GM23338 (cell line): ENCODE measurements around the gene NTN3. TPM values are rescaled to one million over a fixed set of nuclear protein-coding genes. Genes with fewer than 3 reads are reported as not detected.

Source experiments
- ATAC-seq: fragments of 200-7000 bp; cut with Tn5 transposase; 3 replicates; pipeline ENCODE4 v1.9.1; 2020
- DNase-seq: peaks from one replicate; pipeline ENCODE4 v3.0.0-alpha.2; 2015; ENCODE audit warnings: low spot score
- H2AFZ ChIP-seq: fragments of 200-600 bp; sonication (generic); 2 replicates; pipeline ENCODE4 v1.8.0; 2016; ENCODE audit warnings: antibody characterized with exemption, mild to moderate bottlenecking, moderate library complexity
- H3F3A ChIP-seq: fragments of 200-600 bp; sonication (generic); replicated peaks from 2 replicates; pipeline ENCODE4 v1.8.0; 2017; ENCODE audit warnings: antibody characterized with exemption, mixed run types, low read depth
- H3K27ac ChIP-seq: fragments of 200-600 bp; sonication (generic); 2 replicates; pipeline ENCODE4 v1.6.1; 2016; ENCODE audit warnings: low read depth
- H3K27me3 ChIP-seq: fragments of 200-600 bp; sonication (generic); 2 replicates; pipeline ENCODE4 v1.8.0; 2016; ENCODE audit warnings: mild to moderate bottlenecking, mixed run types, moderate library complexity; ENCODE audit not compliant: insufficient read depth
- H3K36me3 ChIP-seq: fragments of 200-600 bp; sonication (generic); 2 replicates; pipeline ENCODE4 v1.8.0; 2016; ENCODE audit warnings: mild to moderate bottlenecking; ENCODE audit not compliant: insufficient read depth
- H3K4me1 ChIP-seq: fragments of 200-600 bp; sonication (generic); 2 replicates; pipeline ENCODE4 v1.8.0; 2016; ENCODE audit warnings: mild to moderate bottlenecking, moderate library complexity; ENCODE audit not compliant: insufficient read depth
- H3K4me2 ChIP-seq: fragments of 200-600 bp; sonication (generic); 2 replicates; pipeline ENCODE4 v1.7.1; 2017; ENCODE audit warnings: mixed run types
- H3K4me3 ChIP-seq: fragments of 200-600 bp; sonication (generic); 2 replicates; pipeline ENCODE4 v1.6.1; 2016; ENCODE audit warnings: mixed run types
- H3K79me2 ChIP-seq: fragments of 200-600 bp; sonication (generic); replicated peaks from 2 replicates; pipeline ENCODE4 v1.8.0; 2017; ENCODE audit warnings: mild to moderate bottlenecking; ENCODE audit not compliant: insufficient read depth
- H3K9me2 ChIP-seq: fragments of 200-600 bp; sonication (generic); 2 replicates; pipeline ENCODE4 v1.8.0; 2017; ENCODE audit not compliant: insufficient read depth
- H4K20me1 ChIP-seq: fragments of 200-600 bp; sonication (generic); replicated peaks from 2 replicates; pipeline ENCODE4 v1.8.0; 2017; ENCODE audit warnings: mild to moderate bottlenecking; ENCODE audit not compliant: insufficient read depth
- H3K27ac Mint-ChIP-seq: 2 replicates; pipeline ENCODE4 v1.8.0; 2020; ENCODE audit warnings: inconsistent platforms, mild to moderate bottlenecking, moderate library complexity, mixed read lengths
- H3K27me3 Mint-ChIP-seq: 3 replicates; pipeline ENCODE4 v1.8.0; 2022; ENCODE audit warnings: low read depth, mild to moderate bottlenecking, moderate library complexity, mixed read lengths, inconsistent platforms; ENCODE audit not compliant: insufficient read depth, poor library complexity
- H3K36me3 Mint-ChIP-seq: 3 replicates; pipeline ENCODE4 v1.8.0; 2021; ENCODE audit warnings: low read depth, mild to moderate bottlenecking, inconsistent platforms, moderate library complexity, mixed read lengths
- H3K4me1 Mint-ChIP-seq: 3 replicates; pipeline ENCODE4 v1.8.0; 2020; ENCODE audit warnings: mild to moderate bottlenecking, inconsistent platforms, mixed read lengths
- H3K4me3 Mint-ChIP-seq: 3 replicates; pipeline ENCODE4 v1.8.0; 2021; ENCODE audit warnings: moderate library complexity, mild to moderate bottlenecking, inconsistent platforms, mixed read lengths
- H3K9me3 Mint-ChIP-seq: 3 replicates; pipeline ENCODE4 v1.8.0; 2020; ENCODE audit warnings: moderate library complexity, mild to moderate bottlenecking, inconsistent platforms, mixed read lengths
- CREB1 ChIP-seq: fragments of 250-450 bp; sonication (Bioruptor Pico); IDR thresholded peaks from 2 replicates; pipeline ENCODE4 v1.5.0; 2020; ENCODE audit warnings: low read depth, mild to moderate bottlenecking, moderate library complexity
- CTCF ChIP-seq, 2 experiments: fragments of 200-600 bp in 1 of 2; sonication (generic) in 1 of 2; conservative IDR thresholded peaks; 2 replicates each; pipeline versions ENCODE4 v1.5.1 to v1.6.1; 2016 to 2017; ENCODE audit warnings: antibody characterized with exemption in 2 of 2, low read depth in 2 of 2, mild to moderate bottlenecking in 2 of 2, moderate library complexity in 1 of 2
- ETS1 ChIP-seq: IDR thresholded peaks from 2 replicates; pipeline ENCODE4 v1.6.1; 2016; ENCODE audit warnings: antibody characterized with exemption
- EZH2 ChIP-seq: fragments of 200-600 bp; sonication (generic); IDR thresholded peaks from one replicate; pipeline ENCODE4 v1.8.0; 2017; ENCODE audit warnings: antibody characterized with exemption, mild to moderate bottlenecking, low read depth; ENCODE audit not compliant: unreplicated experiment
- EZH2phosphoT487 ChIP-seq: fragments of 200-600 bp; sonication (generic); IDR thresholded peaks from one replicate; pipeline ENCODE4 v1.8.1; 2018; ENCODE audit warnings: antibody characterized with exemption; ENCODE audit not compliant: unreplicated experiment
- JUNB ChIP-seq: IDR thresholded peaks from one replicate; pipeline ENCODE4 v1.6.1; 2016; ENCODE audit warnings: antibody characterized with exemption; ENCODE audit not compliant: unreplicated experiment
- NANOG ChIP-seq: IDR thresholded peaks from 2 replicates; pipeline ENCODE4 v1.6.1; 2016; ENCODE audit warnings: antibody characterized with exemption, borderline replicate concordance
- POLR2AphosphoS5 ChIP-seq: IDR thresholded peaks from 2 replicates; pipeline ENCODE4 v1.6.1; 2016; ENCODE audit warnings: antibody characterized with exemption, low read depth
- REST ChIP-seq: IDR thresholded peaks from one replicate; pipeline ENCODE4 v1.6.1; 2018; ENCODE audit warnings: antibody characterized with exemption; ENCODE audit not compliant: unreplicated experiment
- STAT1 ChIP-seq: IDR thresholded peaks from one replicate; pipeline ENCODE4 v1.6.1; 2016; ENCODE audit warnings: antibody characterized with exemption; ENCODE audit not compliant: unreplicated experiment
- ZNF114 ChIP-seq: fragments of 250-450 bp; sonication (Bioruptor Pico); IDR thresholded peaks from 2 replicates; pipeline ENCODE4 v1.5.0; 2020; ENCODE audit warnings: mild to moderate bottlenecking, moderate library complexity
- ZNF331 ChIP-seq: fragments of 250-450 bp; sonication (Bioruptor Pico); IDR thresholded peaks from 2 replicates; pipeline ENCODE4 v1.5.0; 2020; ENCODE audit warnings: low read depth, mild to moderate bottlenecking, moderate library complexity
- ZNF462 ChIP-seq: fragments of 250-450 bp; sonication (Bioruptor Pico); IDR thresholded peaks from 2 replicates; pipeline ENCODE4 v1.5.0; 2020; ENCODE audit warnings: mild to moderate bottlenecking, moderate library complexity
- polyA plus RNA-seq: library from polyadenylated mRNA; unstranded; fragments of >200 nt; fragmentation: Nextera tagmentation; extraction: Ambion mirVana; gene quantifications from 2 replicates; pipeline ENCODE4 v1.2.1, GENCODE V29; 2016
- total RNA-seq: library from RNA; depleted of rRNA; stranded (reverse); fragments of >200 nt; shearing (Covaris generic); gene quantifications from 2 replicates; pipeline ENCODE4 v1.2.3, GENCODE V29; 2014

The NTN3 gene
- total and polyA plus RNA-seq, 2 experiments from 2014 or later: 0.10 to 1.7 TPM

- peaks cover 55% of the 10 kb centered on the region for H3K79me2 ChIP-seq
- H3K27ac ChIP-seq: peak overlapping the region; percentile 55; the same call in 1 of the 2 replicates
- Mint-ChIP-seq H3K4me3 (peak overlapping the region; percentile 89), H3K27me3 (peaks cover 42% of the 10 kb centered on the region), H3K4me1 (peaks cover 52% of the 10 kb centered on the region), H3K27ac (no peak overlapping the region; the same call in 1 of the 2 replicates), H3K36me3 (peaks cover 18% of the 10 kb centered on the region), H3K9me3 (no peaks in the 10 kb centered on the region; the same call in 2 of the 3 replicates)
- H3K36me3 ChIP-seq: no peaks in the 10 kb centered on the region
- TF ChIP-seq REST (no peak), ZNF114 (CRISPR knock-in tag) (no peak), POLR2AphosphoS5 (no peak), CREB1 (no peak), ETS1 (no peak), STAT1 (no peak), EZH2 (no peak), NANOG (no peak), JUNB (no peak), ZNF462 (CRISPR knock-in tag) (no peak), CTCF (conservative IDR thresholded peaks at IDR 0.05; ENCODE audit: low read depth in 2 of 2) (no peak), ZNF331 (CRISPR knock-in tag) (no peak), EZH2phosphoT487 (no peak)
- no peak for DNase-seq
- H4K20me1 ChIP-seq: peaks cover 29% of the 10 kb centered on the region
- no peaks in the 10 kb centered on the region for H3K27me3 ChIP-seq
- no peak for ATAC-seq
- H3K4me1 ChIP-seq: peaks cover 17% of the 10 kb centered on the region; the same call in 1 of the 2 replicates
- 0 out of 2 replicates have a peak, but pooled peaks cover 30% of the 10 kb centered on the region for H3F3A ChIP-seq
- H3K4me2 ChIP-seq: no peak overlapping the region
- no peak overlapping the region for H2AFZ ChIP-seq
- H3K4me3 ChIP-seq: no peak overlapping the region
- H3K9me2 ChIP-seq: no peaks in the 10 kb centered on the region
Observed at GRCh38 chr16:2516391-2517240, 45.5 kb downstream of the NTN3 start.
